Raji (cell line): Measurements from ENCODE around the gene GRIA1.

ENCODE experiments used
- POLR2A ChIP-seq: IDR thresholded peaks from 2 replicates; pipeline ENCODE4 v1.6.1; 2011; ENCODE audit warnings: low read depth, low read length, control low read depth; ENCODE audit not compliant: insufficient read depth

The GRIA1 gene

DNA sequence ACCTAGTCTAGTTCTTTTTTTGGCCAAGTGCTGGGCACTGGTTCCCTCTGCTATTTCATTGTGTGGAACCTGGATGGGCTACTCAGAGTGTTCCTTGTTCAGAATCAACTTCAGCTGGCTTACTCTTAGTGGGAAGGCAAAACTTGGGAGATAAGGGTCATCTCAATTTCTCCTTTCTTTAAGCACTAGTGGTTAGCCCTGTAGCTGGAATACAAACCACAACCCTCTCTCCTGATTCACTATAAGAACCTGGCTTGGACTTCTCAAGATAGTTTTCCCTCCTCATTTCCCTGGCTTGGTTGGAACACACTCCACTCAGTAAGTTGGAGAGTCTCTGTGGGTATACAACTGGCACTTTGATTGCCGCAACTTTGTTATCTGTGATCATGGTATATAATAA is 35.1 kb downstream of the GRIA1 start:
- no peak for TF ChIP-seq POLR2A

DNA sequence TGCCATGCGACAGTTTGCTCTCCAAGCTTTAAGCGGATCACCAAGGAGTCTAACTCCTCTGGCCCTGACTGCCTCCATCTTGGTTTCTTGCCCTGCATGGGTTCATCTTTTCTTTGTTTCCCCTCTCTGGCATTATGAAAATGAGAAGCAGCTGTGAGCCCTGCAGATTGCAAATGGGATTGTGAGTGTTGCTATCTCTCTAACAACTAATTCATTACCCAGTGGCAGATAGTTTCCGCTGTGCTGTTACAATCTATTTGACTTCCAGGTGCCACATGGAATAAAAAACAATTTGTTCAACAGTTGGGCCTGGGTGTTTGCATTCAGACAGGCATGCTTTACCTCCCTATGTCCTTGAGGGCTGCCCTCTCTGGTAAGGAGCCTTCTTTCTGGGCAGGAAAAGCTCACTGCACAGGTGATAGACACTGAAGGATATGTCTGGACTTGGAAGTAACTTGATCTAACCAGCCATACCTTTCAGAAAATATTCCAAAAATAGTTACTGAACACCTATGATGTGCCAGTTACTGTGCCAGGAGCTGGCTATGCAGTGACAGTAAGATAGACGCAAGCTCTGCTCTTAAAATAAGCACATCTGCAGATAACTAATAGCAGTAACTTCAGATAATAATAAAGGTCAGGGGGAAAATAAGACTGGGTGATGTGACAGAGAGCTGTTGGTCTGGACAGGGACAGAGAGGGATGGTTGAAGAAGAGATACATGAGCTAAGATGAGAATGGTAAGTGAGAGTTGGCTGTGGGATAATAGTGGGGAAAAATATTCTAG is 40.1 kb downstream of the GRIA1 start:
- no peak for TF ChIP-seq POLR2A

DNA sequence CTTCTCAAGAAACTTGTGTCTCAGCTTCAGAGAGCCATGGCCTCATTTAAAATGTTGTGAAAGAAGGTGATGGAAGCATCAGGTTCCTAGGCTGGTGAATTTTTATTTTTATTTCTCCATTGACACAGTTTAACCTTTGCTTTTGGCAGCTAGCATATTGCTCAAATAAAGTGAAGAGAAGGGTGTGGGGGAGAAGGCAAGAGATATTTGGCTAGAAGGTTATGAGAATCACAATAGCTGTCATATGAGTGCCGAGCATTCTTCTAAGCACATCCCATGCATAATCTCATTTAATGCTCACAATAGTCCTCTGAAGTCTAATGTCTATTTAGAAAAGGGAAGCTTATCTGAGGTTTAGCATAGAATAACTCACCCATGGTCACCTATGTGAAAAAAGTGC is 43.1 kb downstream of the GRIA1 start:
- no peak for TF ChIP-seq POLR2A

DNA sequence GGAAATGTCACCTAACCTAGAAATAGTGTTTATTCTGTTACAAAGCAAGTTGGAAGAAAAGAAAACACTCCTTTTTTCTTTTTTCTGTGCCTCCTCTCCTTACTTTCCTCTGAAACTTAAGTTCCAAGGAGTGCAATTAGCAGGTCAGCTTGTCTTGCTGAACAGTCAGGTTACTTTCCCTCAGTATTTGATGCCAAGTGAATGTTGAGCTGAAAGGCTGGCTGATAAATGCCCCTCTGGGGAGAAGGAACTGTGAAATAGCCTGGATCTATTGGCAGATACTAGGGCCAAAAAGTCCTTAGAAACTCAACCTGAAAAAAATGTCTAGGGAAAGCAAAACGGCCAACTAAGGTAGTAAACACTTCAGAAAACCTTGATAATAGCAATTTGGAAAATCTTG is 43.6 kb downstream of the GRIA1 start:
- TF ChIP-seq POLR2A, result no peak

DNA sequence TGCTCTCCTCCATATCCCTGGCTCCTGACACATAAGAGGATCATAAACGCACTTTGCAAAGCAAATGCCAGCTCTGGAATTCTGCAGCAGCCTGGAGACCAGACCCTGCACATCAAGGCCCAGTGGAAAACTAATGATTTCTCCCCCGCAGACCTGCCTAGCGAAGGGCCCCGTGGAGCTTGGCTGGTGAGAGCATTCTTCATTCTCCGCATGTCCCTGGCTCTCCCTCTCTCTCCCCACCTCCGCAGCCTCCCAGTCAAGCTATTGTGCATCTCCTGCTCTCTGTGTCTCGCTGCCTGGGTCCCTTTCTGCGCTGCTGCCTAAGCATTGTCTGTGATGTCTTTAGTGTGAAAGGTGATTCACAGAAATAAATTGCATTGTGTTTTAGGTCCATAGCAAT is 46.7 kb downstream of the GRIA1 start:
- TF ChIP-seq POLR2A, result no peak

DNA sequence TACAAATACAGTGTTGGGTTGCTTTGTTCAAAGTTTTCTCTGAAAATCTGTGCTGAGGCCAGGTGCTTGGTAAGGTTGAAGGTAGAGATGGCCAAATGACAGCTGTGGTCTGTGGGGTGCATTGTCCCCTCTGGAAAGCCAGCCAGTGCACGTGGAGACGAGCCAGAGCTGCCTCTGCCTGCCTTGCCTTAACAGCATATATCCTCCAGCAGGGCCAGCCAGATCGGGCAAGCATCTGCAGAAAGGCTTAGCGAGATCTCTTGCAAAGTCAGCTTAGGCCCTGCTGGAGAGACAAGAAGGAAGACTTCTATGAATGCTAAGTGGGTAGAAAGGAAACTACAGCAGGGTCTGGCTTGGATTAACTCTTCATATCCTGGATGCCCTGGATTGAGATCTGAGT is 49.5 kb downstream of the GRIA1 start:
- TF ChIP-seq POLR2A, result no peak

DNA sequence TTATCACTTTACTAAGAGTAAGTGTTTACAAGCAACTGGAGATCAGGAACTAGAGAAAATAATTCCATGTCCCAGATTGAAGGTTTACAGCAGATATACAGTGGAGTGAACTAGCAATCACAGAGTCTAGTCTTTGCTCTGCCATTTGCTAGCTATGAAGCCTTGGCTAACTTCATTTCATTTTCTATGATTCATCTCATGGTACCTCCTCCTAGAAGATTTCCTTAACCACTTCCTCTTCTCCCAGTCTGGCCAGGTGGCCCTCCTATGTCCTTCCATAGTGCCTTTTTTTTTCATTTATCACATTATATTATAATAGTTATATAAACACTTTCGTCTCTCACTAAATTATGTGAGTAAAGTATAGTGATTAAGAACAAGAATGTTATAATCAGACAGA is 52.1 kb downstream of the GRIA1 start:
- no peak for TF ChIP-seq POLR2A

DNA sequence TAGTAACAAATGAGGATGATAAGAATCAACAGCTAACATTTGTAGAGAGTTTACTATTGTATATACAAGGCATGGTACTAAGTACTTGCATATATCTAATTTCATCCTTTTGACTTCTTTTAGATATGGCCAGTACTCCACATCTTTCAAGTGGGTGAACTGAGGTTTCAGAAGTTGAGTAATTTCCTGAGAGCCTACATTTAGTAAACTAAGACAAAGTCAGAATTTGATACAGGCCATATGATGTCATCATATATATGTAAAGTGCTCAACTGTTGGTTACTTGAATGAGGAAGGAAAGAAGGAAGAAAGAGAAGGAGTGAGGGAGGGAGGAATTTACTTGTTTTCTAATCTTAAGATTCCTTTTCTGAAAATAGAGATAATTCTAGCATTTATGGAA is 52.8 kb downstream of the GRIA1 start:
- no peak for TF ChIP-seq POLR2A

DNA sequence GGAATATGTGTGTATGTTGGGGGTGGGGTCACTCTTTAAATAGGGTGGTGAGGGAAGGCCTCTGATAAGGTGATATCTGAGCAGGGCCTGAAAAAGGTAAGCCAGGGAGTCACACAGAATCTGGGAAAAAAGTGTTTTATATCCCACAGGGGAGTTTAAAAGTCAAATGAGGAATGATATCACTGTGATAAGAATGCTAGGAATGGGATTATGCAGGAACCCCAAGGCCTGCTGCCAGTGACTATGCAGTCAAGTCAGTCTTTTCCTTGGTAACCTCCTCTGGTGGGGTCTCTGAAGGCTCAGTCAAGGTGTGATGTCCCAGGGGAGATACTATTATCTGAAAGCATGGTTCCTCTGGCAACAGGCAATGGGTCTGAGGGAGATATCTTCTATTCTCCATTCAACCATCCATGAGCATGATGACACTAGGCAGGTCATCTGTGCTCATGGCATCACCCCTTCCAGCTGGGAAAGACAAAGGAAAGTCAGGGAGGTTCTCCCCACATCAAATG is 53.5 kb downstream of the GRIA1 start:
- no peak for TF ChIP-seq POLR2A

DNA sequence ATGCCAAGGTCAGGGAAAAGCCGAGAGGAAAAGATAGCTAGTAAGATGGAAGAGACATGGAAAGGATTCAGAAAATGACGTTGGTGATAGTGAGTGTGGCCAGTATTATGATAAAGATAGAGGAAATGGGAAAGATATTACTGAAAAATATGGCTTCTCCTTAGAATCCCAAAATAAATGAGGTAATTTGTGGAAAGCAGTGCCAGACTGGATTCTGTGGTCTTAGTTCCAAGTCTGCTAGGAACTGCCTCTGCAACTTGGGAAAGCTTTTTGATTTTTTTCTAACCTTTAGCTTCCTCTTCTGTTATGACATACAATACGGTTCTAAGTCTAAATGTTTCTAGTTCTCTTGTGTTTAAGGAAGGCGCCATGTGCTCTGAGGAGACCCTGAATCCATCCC is 54.2 kb downstream of the GRIA1 start:
- TF ChIP-seq POLR2A, result no peak

DNA sequence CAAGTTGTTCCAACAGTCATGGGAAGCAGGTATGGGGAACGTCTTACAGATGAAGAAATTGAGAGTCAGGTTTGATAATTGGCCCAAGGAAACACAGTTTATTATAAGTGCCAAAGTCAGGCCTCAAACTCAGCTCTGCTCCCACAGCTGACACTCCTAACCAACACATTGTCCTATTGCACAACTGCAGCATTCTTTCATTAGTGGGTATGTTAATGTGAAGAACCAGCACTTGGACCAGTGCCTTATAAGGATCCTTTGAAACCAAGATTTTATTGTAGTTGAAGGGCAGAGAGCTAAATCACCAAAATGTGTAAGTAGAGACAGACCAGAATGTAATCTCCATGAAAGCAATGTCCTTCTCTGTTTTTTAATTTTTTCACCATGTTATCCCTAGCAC is 56.1 kb downstream of the GRIA1 start:
- TF ChIP-seq POLR2A, result no peak

DNA sequence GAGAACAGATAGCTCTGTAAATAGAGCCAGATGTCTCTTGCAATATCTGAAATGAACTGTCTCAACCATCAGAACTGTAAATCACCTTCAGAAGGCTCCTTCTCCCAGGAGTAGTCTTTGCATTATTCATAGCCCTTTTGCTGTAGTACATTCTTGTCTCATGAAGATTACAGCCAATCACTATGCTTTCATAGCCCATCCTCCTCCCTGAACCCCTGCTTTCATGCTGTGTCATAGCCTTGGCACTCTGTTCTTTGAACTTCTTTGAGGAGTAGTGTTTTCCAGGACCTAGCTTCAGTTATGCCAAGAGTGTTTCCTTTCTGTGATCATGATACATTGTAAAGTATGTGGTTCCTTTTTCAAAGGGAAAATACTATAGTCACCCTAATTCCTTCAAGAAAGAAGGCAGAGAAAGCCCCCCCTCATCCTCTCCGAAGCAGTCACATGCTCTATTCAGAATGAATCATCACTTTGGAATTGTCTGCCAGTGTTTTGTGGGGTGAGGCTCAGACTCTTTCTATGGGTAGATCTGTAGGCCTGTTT is 61.1 kb downstream of the GRIA1 start:
- no peak for TF ChIP-seq POLR2A

DNA sequence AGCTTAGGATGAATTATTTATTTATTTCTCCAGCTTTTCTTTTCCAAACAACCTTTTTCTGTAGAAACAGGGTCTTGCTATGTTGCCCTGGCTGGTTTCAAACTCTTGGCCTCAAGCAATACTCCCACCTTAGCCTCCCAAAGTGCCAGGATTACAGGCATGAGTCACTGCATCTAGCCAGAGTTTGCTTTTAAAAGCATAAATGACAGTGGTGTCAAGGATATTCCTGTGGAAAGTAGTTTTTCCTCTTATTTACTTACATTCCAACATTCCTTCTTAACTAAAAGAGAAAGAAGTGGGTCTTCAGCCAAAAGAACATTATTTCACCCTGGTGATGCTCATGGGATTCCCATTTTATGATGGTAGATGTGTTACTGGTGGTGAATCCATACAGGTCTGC is 62.4 kb downstream of the GRIA1 start:
- TF ChIP-seq POLR2A, result no peak

DNA sequence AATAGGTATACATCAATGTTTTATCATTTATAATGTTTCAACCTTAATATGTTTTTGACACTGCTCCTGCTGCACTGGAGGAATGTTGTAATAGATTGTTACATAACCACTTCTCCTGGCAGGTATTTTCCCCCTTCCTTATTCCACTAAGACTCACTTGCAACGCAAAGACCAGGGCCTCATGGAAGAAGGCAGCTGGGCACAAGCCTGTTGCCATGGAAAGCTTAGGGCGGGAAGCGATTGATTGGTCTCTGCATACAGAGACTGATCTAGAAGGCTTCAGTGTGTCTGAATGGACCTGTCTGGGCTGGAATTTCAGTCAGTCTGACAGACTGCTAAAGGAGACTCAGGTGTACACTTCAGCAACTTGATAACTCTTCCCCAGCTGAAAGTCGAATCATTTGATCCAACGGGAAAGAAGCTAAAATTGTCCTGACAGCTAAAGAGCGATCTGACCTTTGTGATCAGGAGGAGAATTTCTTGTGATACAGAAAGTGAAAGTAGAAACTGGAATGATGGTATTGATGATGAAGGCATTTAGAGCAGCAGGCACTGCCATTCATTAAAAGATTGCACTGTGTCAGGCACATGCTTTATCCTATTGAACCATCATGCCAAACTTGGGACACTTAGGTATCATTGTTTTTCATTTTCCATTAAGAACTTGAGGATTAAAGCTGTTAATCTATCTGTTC is 65.1 kb downstream of the GRIA1 start:
- no peak for TF ChIP-seq POLR2A

DNA sequence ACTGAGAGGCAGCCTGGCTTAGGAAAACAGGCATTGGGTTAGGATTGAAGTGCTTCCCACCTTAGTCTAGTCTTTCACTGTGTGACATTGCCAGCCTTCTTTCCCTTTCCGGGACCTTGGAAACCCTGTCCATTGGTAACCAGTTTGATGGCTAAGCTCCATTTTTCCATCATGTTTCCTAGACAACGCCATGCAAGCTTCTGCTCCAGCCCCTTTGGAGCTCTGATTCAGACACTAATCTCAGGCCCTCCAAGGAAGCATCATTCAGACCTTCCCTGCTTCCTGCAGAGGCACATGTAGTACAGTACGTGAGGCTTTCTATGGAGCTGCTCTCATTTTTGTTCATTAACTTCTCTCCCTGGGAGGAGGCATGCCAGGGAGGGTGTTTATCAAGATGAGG is 68.5 kb downstream of the GRIA1 start:
- no peak for TF ChIP-seq POLR2A

DNA sequence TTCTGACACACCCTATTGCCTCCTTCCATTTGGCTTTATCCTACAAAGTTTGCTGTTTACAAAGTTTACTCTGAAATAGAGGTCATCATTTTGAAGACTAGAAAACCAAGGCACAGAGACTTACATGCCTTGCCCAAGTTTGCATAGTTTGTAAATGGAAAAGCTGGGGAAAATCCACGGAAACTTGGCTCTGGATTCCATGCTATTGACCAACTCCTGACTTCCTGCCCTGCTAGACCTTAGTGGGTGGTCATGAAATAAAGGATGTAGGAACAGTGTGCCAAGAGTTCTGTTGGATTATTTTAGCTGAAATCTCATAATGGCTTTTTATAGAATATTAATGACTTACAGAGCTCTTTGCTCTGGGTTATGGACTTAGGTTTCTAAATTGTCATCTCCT is 69.5 kb downstream of the GRIA1 start:
- no peak for TF ChIP-seq POLR2A
